Tibial artery (tissue), 4 donors: ENCODE results near the gene VPS13C.

Source experiments
- DNase-seq, 2 donors: peaks; one replicate each; pipeline ENCODE4 v3.0.0-alpha.2; 2019
- H3K27ac ChIP-seq, 2 donors: fragments of 200-600 bp; sonication (generic) in 1 of 2; 1 replicate in 1 of 2; 2 replicates in 1 of 2; pipeline ENCODE4 v1.5.1; 2018 to 2019; ENCODE audit warnings: mild to moderate bottlenecking in 1 of 2
- H3K27me3 ChIP-seq, 2 donors: fragments of 200-600 bp; sonication (generic) in 1 of 2; one replicate each; pipeline versions ENCODE4 v1.5.1 to v1.6.0; 2016 to 2019
- H3K36me3 ChIP-seq, 3 donors: fragments of 200-600 bp; sonication (generic) in 2 of 3; one replicate each; pipeline ENCODE4 v1.5.1; 2016 to 2019; ENCODE audit warnings: mild to moderate bottlenecking in 2 of 3
- H3K4me1 ChIP-seq, 4 donors: fragments of 200-600 bp; sonication (generic) in 2 of 4; 1 replicate in 3 of 4; 2 replicates in 1 of 4; pipeline ENCODE4 v1.5.1; 2016 to 2019
- H3K4me3 ChIP-seq, 2 donors: fragments of 200-600 bp; sonication (generic) in 1 of 2; 1 replicate in 1 of 2; 2 replicates in 1 of 2; pipeline ENCODE4 v1.5.1; 2018 to 2019; ENCODE audit warnings: mild to moderate bottlenecking in 2 of 2
- H3K9me3 ChIP-seq, 3 donors: fragments of 200-600 bp; sonication (generic) in 1 of 3; one replicate each; pipeline ENCODE4 v1.5.1; 2016 to 2019
- CTCF ChIP-seq, 2 experiments: fragments of 200-600 bp in 1 of 2; fragments of 450-650 bp in 1 of 2; IDR thresholded peaks; one replicate each; pipeline ENCODE4 v1.5.1; 2017 to 2019; ENCODE audit warnings: antibody characterized with exemption in 2 of 2, mild to moderate bottlenecking in 1 of 2, moderate library complexity in 1 of 2
- intact Hi-C: fragments of 100-400 bp; cut with DNase I; formaldehyde crosslinking; loops from one replicate; pipeline ENCODE4 v1.15.0; 2023; ENCODE audit warnings: low total_unique reads

The VPS13C gene, protein sequence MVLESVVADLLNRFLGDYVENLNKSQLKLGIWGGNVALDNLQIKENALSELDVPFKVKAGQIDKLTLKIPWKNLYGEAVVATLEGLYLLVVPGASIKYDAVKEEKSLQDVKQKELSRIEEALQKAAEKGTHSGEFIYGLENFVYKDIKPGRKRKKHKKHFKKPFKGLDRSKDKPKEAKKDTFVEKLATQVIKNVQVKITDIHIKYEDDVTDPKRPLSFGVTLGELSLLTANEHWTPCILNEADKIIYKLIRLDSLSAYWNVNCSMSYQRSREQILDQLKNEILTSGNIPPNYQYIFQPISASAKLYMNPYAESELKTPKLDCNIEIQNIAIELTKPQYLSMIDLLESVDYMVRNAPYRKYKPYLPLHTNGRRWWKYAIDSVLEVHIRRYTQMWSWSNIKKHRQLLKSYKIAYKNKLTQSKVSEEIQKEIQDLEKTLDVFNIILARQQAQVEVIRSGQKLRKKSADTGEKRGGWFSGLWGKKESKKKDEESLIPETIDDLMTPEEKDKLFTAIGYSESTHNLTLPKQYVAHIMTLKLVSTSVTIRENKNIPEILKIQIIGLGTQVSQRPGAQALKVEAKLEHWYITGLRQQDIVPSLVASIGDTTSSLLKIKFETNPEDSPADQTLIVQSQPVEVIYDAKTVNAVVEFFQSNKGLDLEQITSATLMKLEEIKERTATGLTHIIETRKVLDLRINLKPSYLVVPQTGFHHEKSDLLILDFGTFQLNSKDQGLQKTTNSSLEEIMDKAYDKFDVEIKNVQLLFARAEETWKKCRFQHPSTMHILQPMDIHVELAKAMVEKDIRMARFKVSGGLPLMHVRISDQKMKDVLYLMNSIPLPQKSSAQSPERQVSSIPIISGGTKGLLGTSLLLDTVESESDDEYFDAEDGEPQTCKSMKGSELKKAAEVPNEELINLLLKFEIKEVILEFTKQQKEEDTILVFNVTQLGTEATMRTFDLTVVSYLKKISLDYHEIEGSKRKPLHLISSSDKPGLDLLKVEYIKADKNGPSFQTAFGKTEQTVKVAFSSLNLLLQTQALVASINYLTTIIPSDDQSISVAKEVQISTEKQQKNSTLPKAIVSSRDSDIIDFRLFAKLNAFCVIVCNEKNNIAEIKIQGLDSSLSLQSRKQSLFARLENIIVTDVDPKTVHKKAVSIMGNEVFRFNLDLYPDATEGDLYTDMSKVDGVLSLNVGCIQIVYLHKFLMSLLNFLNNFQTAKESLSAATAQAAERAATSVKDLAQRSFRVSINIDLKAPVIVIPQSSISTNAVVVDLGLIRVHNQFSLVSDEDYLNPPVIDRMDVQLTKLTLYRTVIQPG (N-terminal part only)

GRCh38 chr15:62060113-62060895 lies at the start of gene VPS13C:
VPS13C (minus strand) TSS chr15:62060447; CDS start chr15:62060374, 73 bp downstream.
- H3K4me1 ChIP-seq: peaks cover 0 to 21% (median 3%) of the 10 kb centered on the region in 4 donors
- peak; percentile 81 to 87 for TF ChIP-seq CTCF (IDR thresholded peaks at IDR 0.05)
- H3K9me3 ChIP-seq: no peaks in the 10 kb centered on the region
- intact Hi-C loops: no loop called here
- no peaks in the 10 kb centered on the region for H3K27me3 ChIP-seq
- DNase-seq: peak; percentile 90 to 96
- H3K27ac ChIP-seq: peak within 1 kb of the TSS; percentile 83 to 91
- no peaks in the 10 kb centered on the region for H3K36me3 ChIP-seq
- peak within 1 kb of the TSS; percentile 78 to 86 for H3K4me3 ChIP-seq

- Histone ChIP-seq H3K27me3 (no peaks in the 10 kb centered on the region), H3K4me1 (peaks cover 0 to 29% (median 11%) of the 10 kb centered on the region in 4 donors), H3K9me3 (no peaks in the 10 kb centered on the region), H3K27ac (peak overlapping the region in 1 of 2 donors; percentile 44), H3K4me3 (no peak overlapping the region), H3K36me3 (no peaks in the 10 kb centered on the region)
- intact Hi-C loops: no loop called here
- no peak for TF ChIP-seq CTCF (IDR thresholded peaks at IDR 0.05)
- no peak for DNase-seq
Observed at GRCh38 chr15:62109437-62109836, 49.2 kb upstream of the VPS13C start.

DNA sequence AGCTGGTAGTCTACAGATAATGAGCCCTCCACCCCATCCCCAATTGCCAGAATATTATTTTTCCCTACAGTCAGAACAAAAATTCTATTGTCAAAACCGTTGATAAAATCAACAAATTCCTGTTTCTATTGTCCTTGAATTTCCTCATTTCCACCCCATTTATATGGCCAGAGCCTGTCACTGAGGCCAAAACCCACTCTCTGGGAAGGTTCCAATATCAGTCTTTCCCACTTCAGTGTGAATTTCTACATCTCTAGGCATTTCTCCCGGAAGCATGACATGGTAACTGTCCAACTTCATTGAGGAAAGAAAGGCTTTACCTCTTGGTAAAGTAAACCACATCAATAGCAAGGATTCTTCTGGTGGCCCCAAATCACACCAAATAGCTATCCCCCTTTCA lies 48.2 kb upstream of the VPS13C start:
- intact Hi-C loops: no loop called here
- H3K4me3 ChIP-seq: no peak overlapping the region
- H3K27me3 ChIP-seq: no peaks in the 10 kb centered on the region
- no peaks in the 10 kb centered on the region for H3K9me3 ChIP-seq
- no peak for DNase-seq
- H3K27ac ChIP-seq: no peak overlapping the region
- TF ChIP-seq CTCF (IDR thresholded peaks at IDR 0.05): no peak
- H3K4me1 ChIP-seq: peaks cover 0 to 28% (median 10%) of the 10 kb centered on the region in 4 donors
- H3K36me3 ChIP-seq: no peaks in the 10 kb centered on the region

- Histone ChIP-seq H3K4me1 (peaks cover 0 to 21% (median 9%) of the 10 kb centered on the region in 4 donors), H3K4me3 (no peak overlapping the region), H3K27ac (no peak overlapping the region), H3K9me3 (no peaks in the 10 kb centered on the region), H3K27me3 (no peaks in the 10 kb centered on the region), H3K36me3 (no peaks in the 10 kb centered on the region)
- no peak for DNase-seq
- intact Hi-C loops: no loop called here
- no peak for TF ChIP-seq CTCF (IDR thresholded peaks at IDR 0.05)
Observed at GRCh38 chr15:62107571-62108121, 47.4 kb upstream of the VPS13C start.
